K562 (cell line): ENCODE measurements around the gene RHBDD1. TPM values are rescaled to one million over a fixed set of nuclear protein-coding genes. Genes with fewer than 3 reads are reported as not detected.

Source experiments
- BRF1 ChIP-seq: IDR thresholded peaks from 3 replicates; pipeline ENCODE4 v1.6.1; 2011; ENCODE audit warnings: borderline replicate concordance, mild to moderate bottlenecking; ENCODE audit not compliant: insufficient read length; ENCODE audit errors: extremely low read depth
- DDX20 ChIP-seq: fragments of 450-650 bp; IDR thresholded peaks from 2 replicates; pipeline ENCODE4 v1.6.1; 2016; ENCODE audit warnings: missing genetic modification characterization, low read depth, mild to moderate bottlenecking, missing compliant biosample characterization, moderate library complexity
- ETV6 ChIP-seq, 3 experiments: fragments of 150-350 bp in 1 of 3; sonication (generic) in 1 of 3; formaldehyde crosslinking in 1 of 3; IDR thresholded peaks; 2 replicates each; pipeline versions ENCODE4 v1.6.1 to v1.8.0; 2014 to 2022; ENCODE audit warnings: borderline replicate concordance in 2 of 3, low read depth in 2 of 3, antibody characterized with exemption in 1 of 3, low read length in 1 of 3, mild to moderate bottlenecking in 1 of 3, missing genetic modification reagents in 1 of 3
- FOXA1 ChIP-seq: fragments of 450-650 bp; IDR thresholded peaks from 2 replicates; pipeline ENCODE4 v1.6.1; 2016; ENCODE audit warnings: mild to moderate bottlenecking, borderline replicate concordance
- GMEB1 ChIP-seq: fragments of 250-450 bp; sonication (Bioruptor Pico); IDR thresholded peaks from 2 replicates; pipeline ENCODE4 v1.4.0; 2020; ENCODE audit warnings: mild to moderate bottlenecking
- HNRNPL ChIP-seq: fragments of 200-400 bp; formaldehyde crosslinking; IDR thresholded peaks from 2 replicates; pipeline ENCODE4 v1.6.1; 2017; ENCODE audit warnings: low read depth, mild to moderate bottlenecking, low read length
- ID3 ChIP-seq, 2 experiments: fragments of 250-450 bp in 1 of 2; fragments of 450-650 bp in 1 of 2; sonication (Bioruptor Pico) in 1 of 2; IDR thresholded peaks; 2 replicates each; pipeline versions ENCODE4 v1.6.1 to v1.8.0; 2016 to 2021; ENCODE audit warnings: mild to moderate bottlenecking in 2 of 2, moderate library complexity in 2 of 2, missing compliant biosample characterization in 1 of 2, missing genetic modification characterization in 1 of 2
- LARP7 ChIP-seq: fragments of 450-650 bp; IDR thresholded peaks from 2 replicates; pipeline ENCODE4 v1.6.1; 2016
- MAFG ChIP-seq: fragments of 450-650 bp; conservative IDR thresholded peaks from 2 replicates; pipeline ENCODE4 v1.6.1; 2016; ENCODE audit warnings: missing genetic modification characterization, missing compliant biosample characterization
- MAX ChIP-seq: sonication (generic); formaldehyde crosslinking; IDR thresholded peaks from 2 replicates; pipeline ENCODE4 v1.9.0; 2022; ENCODE audit warnings: mild to moderate bottlenecking, missing genetic modification reagents
- NCOA1 ChIP-seq: fragments of 450-650 bp; IDR thresholded peaks from 2 replicates; pipeline ENCODE4 v1.6.1; 2016; ENCODE audit warnings: low read depth
- SETDB1 ChIP-seq: IDR thresholded peaks from one replicate; pipeline ENCODE4 v1.6.1; 2012; ENCODE audit warnings: low read length, control low read depth, inconsistent platforms
- SMARCB1 ChIP-seq: IDR thresholded peaks from 2 replicates; pipeline ENCODE4 v1.6.1; 2011; ENCODE audit warnings: improper control_type of control experiment, low read depth; ENCODE audit not compliant: insufficient read length
- SREBF1 ChIP-seq: fragments of 150-350 bp; IDR thresholded peaks from 2 replicates; pipeline ENCODE4 v1.6.1; 2014; ENCODE audit warnings: antibody characterized with exemption, low read depth, low read length, borderline replicate concordance
- TGIF2 ChIP-seq: sonication (generic); formaldehyde crosslinking; IDR thresholded peaks from 2 replicates; pipeline ENCODE4 v1.8.1; 2022; ENCODE audit warnings: mild to moderate bottlenecking, missing genetic modification reagents, moderate library complexity
- VEZF1 ChIP-seq: fragments of 200-800 bp; sonication (Bioruptor generic); IDR thresholded peaks from 2 replicates; pipeline ENCODE4 v1.6.1; 2017; ENCODE audit warnings: missing genetic modification characterization, missing compliant biosample characterization
- ZBTB2 ChIP-seq: fragments of 450-650 bp; IDR thresholded peaks from 2 replicates; pipeline ENCODE4 v1.6.1; 2016; ENCODE audit warnings: antibody characterized with exemption
- ZNF24 ChIP-seq: fragments of 450-650 bp; IDR thresholded peaks from 2 replicates; pipeline ENCODE4 v1.6.1; 2016
- ZNF274 ChIP-seq: IDR thresholded peaks from 2 replicates; pipeline ENCODE4 v1.6.1; 2011; ENCODE audit warnings: low read depth, mild to moderate bottlenecking, low read length, moderate library complexity, borderline replicate concordance
- ZNF589 ChIP-seq: fragments of 200-800 bp; sonication (Bioruptor generic); IDR thresholded peaks from 2 replicates; pipeline ENCODE4 v1.6.1; 2016; ENCODE audit warnings: low read depth, missing genetic modification characterization, missing compliant biosample characterization
- ZNF717 ChIP-seq: fragments of 250-450 bp; sonication (Bioruptor Pico); IDR thresholded peaks from 2 replicates; pipeline ENCODE4 v1.5.0; 2021
- ZSCAN32 ChIP-seq: fragments of 450-650 bp; formaldehyde crosslinking; IDR thresholded peaks from 2 replicates; pipeline ENCODE4 v1.4.0; 2020; ENCODE audit warnings: mild to moderate bottlenecking, moderate library complexity
- ZZZ3 ChIP-seq: fragments of 450-650 bp; IDR thresholded peaks from 2 replicates; pipeline ENCODE4 v1.6.1; 2016; ENCODE audit warnings: antibody characterized with exemption, mild to moderate bottlenecking, moderate library complexity
- polyA plus RNA-seq, 8 experiments: library from polyadenylated mRNA; depleted of rRNA in 4 of 8; stranded (reverse) in 5 of 8; unstranded in 3 of 8; fragments of >200 nt; fragmentation: Nextera tagmentation in 2 of 8; fragmentation: Illumina TruSeq in 1 of 8; extraction: Ambion mirVana in 2 of 8; extraction: Trizol in 1 of 8; gene quantifications; 2 replicates each; pipeline versions ENCODE4 v1.2.1 to v1.2.3, GENCODE V29; 2011 to 2014; ENCODE audit warnings: inconsistent platforms in 1 of 8, missing spikeins in 1 of 8
- total RNA-seq, 7 experiments: library from RNA; depleted of rRNA in 6 of 7; stranded (reverse); fragments of >200 nt in 6 of 7; fragmentation: Illumina TruSeq in 2 of 7; extraction: Trizol in 2 of 7; gene quantifications; 2 replicates each; pipeline versions ENCODE4 v1.2.1 to v1.2.3, GENCODE V29; 2011 to 2021; ENCODE audit warnings: low replicate concordance in 1 of 7

RHBDD1 gene
- total and polyA plus RNA-seq, 9 of the 15 experiments (the other 6 are each of a cell fraction or from before 2014, with no cell fraction given) = 4.8 to 34.8 (median 15.6) TPM

GRCh38 chr2:226835796-226836547 lies at the start of gene RHBDD1 (continued):
- TF ChIP-seq ID3 (CRISPR knock-in tag; IDR thresholded peaks at IDR 0.05) (no peak), ID3 (tag; IDR thresholded peaks at IDR 0.05) (no peak), ETV6 (IDR thresholded peaks at IDR 0.05; ENCODE audit: borderline replicate concordance in 1 of 2, low read depth in 2 of 2, low read length in 1 of 2) (no peak; a peak in 1 of 4 replicates), ETV6 (CRISPR knock-in tag; IDR thresholded peaks at IDR 0.05; ENCODE audit: borderline replicate concordance) (peak; percentile 88; the same call in 1 of the 2 replicates), ZSCAN32 (no peak), GMEB1 (CRISPR knock-in tag) (peak; percentile 99), BRF1 (no peak), MAX (peak; percentile 98), ZNF24 (no peak), HNRNPL (peak; percentile 42; the same call in 1 of the 2 replicates), ZZZ3 (no peak), NCOA1 (no peak), MAFG (tag) (no peak), TGIF2 (CRISPR knock-in tag) (no peak), ZNF717 (CRISPR knock-in tag) (no peak), SMARCB1 (no peak), SETDB1 (no peak), SREBF1 (no peak), ZNF589 (no peak; the same call in 1 of the 2 replicates), ZBTB2 (peak; percentile 98), LARP7 (no peak), ZNF274 (no peak), FOXA1 (no peak), DDX20 (tag) (no peak), VEZF1 (CRISPR knock-in tag) (peak; percentile 75)
